K562 (cell line): ENCODE data around the gene IFITM2. TPM values are rescaled to one million over a fixed set of nuclear protein-coding genes. Genes with fewer than 3 reads are reported as not detected.

Experiments
- ARID2 ChIP-seq: fragments of 450-650 bp; IDR thresholded peaks from 2 replicates; pipeline ENCODE4 v1.6.1; 2017; ENCODE audit warnings: antibody characterized with exemption, mild to moderate bottlenecking
- ARID4B ChIP-seq: sonication (generic); formaldehyde crosslinking; IDR thresholded peaks from 2 replicates; pipeline ENCODE4 v1.8.0; 2022; ENCODE audit warnings: mild to moderate bottlenecking, missing genetic modification reagents
- BMI1 ChIP-seq: fragments of 150-350 bp; IDR thresholded peaks from 2 replicates; pipeline ENCODE4 v1.6.1; 2014; ENCODE audit warnings: low read length
- E2F3 ChIP-seq: fragments of 250-450 bp; sonication (Bioruptor Pico); IDR thresholded peaks from 2 replicates; pipeline ENCODE4 v1.4.0; 2020; ENCODE audit warnings: mild to moderate bottlenecking
- GTF2F1 ChIP-seq: IDR thresholded peaks from 2 replicates; pipeline ENCODE4 v1.6.1; 2011; ENCODE audit warnings: low read depth, low read length, improper control_type of control experiment
- KDM5B ChIP-seq: fragments of 200-600 bp; sonication (generic); IDR thresholded peaks from 2 replicates; pipeline ENCODE4 v1.6.1; 2012; ENCODE audit warnings: low read depth, mild to moderate bottlenecking, moderate library complexity, low read length, control low read depth, inconsistent platforms; ENCODE audit not compliant: insufficient replicate concordance
- MTF1 ChIP-seq: fragments of 250-450 bp; sonication (Bioruptor Pico); IDR thresholded peaks from 2 replicates; pipeline ENCODE4 v1.9.0; 2021; ENCODE audit warnings: moderate library complexity, mild to moderate bottlenecking, inconsistent platforms, borderline replicate concordance
- NONO ChIP-seq, 2 experiments: fragments of 200-400 bp in 1 of 2; fragments of 450-650 bp in 1 of 2; formaldehyde crosslinking in 1 of 2; IDR thresholded peaks; 2 replicates each; pipeline ENCODE4 v1.6.1; 2017; ENCODE audit warnings: low read depth in 2 of 2, mild to moderate bottlenecking in 2 of 2, moderate library complexity in 2 of 2, low read length in 1 of 2
- PBX2 ChIP-seq, 2 experiments: IDR thresholded peaks in 1 of 2; conservative IDR thresholded peaks in 1 of 2; 2 replicates each; pipeline ENCODE4 v1.6.1; 2016; ENCODE audit warnings: low read depth in 2 of 2, mild to moderate bottlenecking in 1 of 2, missing compliant biosample characterization in 1 of 2, missing genetic modification characterization in 1 of 2, moderate library complexity in 1 of 2
- POLR2AphosphoS5 ChIP-seq: IDR thresholded peaks from 2 replicates; pipeline ENCODE4 v1.6.1; 2011; ENCODE audit warnings: mild to moderate bottlenecking, low read depth, low read length, moderate library complexity; ENCODE audit not compliant: control insufficient read depth, insufficient read depth
- SIN3A ChIP-seq, 2 experiments: fragments of 150-350 bp in 1 of 2; IDR thresholded peaks; 2 replicates each; pipeline ENCODE4 v1.6.1; 2011 to 2016; ENCODE audit warnings: borderline replicate concordance in 2 of 2, low read depth in 2 of 2, low read length in 2 of 2, mild to moderate bottlenecking in 2 of 2, moderate library complexity in 2 of 2; ENCODE audit not compliant: control insufficient read depth in 1 of 2
- STAG1 ChIP-seq: sonication (generic); formaldehyde crosslinking; IDR thresholded peaks from 2 replicates; pipeline ENCODE4 v1.5.0; 2020; ENCODE audit warnings: missing genetic modification reagents, borderline replicate concordance
- TFAP4 ChIP-seq: sonication (generic); formaldehyde crosslinking; IDR thresholded peaks from 2 replicates; pipeline ENCODE4 v1.8.0; 2022; ENCODE audit warnings: missing genetic modification reagents, mild to moderate bottlenecking, moderate library complexity, borderline replicate concordance
- TRIM28 ChIP-seq: fragments of 450-650 bp; IDR thresholded peaks from 2 replicates; pipeline ENCODE4 v1.6.1; 2017
- ZNF175 ChIP-seq: fragments of 200-800 bp; sonication (Bioruptor generic); IDR thresholded peaks from 2 replicates; pipeline ENCODE4 v1.6.1; 2016; ENCODE audit warnings: low read depth, mild to moderate bottlenecking, missing genetic modification characterization, missing compliant biosample characterization
- ZNF23 ChIP-seq: fragments of 250-450 bp; sonication (Bioruptor Pico); IDR thresholded peaks from 2 replicates; pipeline ENCODE4 v1.4.0; 2020; ENCODE audit warnings: mild to moderate bottlenecking
- ZNF239 ChIP-seq: fragments of 250-450 bp; sonication (Bioruptor Pico); IDR thresholded peaks from 2 replicates; pipeline ENCODE4 v1.4.0; 2020; ENCODE audit warnings: mild to moderate bottlenecking
- ZNF408 ChIP-seq: fragments of 250-450 bp; sonication (Bioruptor Pico); IDR thresholded peaks from 2 replicates; pipeline ENCODE4 v1.4.0; 2020; ENCODE audit warnings: low read depth, mild to moderate bottlenecking, moderate library complexity
- ZNF586 ChIP-seq: fragments of 450-650 bp; formaldehyde crosslinking; conservative IDR thresholded peaks from 2 replicates; pipeline ENCODE4 v1.4.0; 2020; ENCODE audit warnings: mild to moderate bottlenecking, moderate library complexity
- polyA plus RNA-seq, 8 experiments: library from polyadenylated mRNA; depleted of rRNA in 4 of 8; stranded (reverse) in 5 of 8; unstranded in 3 of 8; fragments of >200 nt; fragmentation: Nextera tagmentation in 2 of 8; fragmentation: Illumina TruSeq in 1 of 8; extraction: Ambion mirVana in 2 of 8; extraction: Trizol in 1 of 8; gene quantifications; 2 replicates each; pipeline versions ENCODE4 v1.2.1 to v1.2.3, GENCODE V29; 2011 to 2014; ENCODE audit warnings: inconsistent platforms in 1 of 8, missing spikeins in 1 of 8
- total RNA-seq, 7 experiments: library from RNA; depleted of rRNA in 6 of 7; stranded (reverse); fragments of >200 nt in 6 of 7; fragmentation: Illumina TruSeq in 2 of 7; extraction: Trizol in 2 of 7; gene quantifications; 2 replicates each; pipeline versions ENCODE4 v1.2.1 to v1.2.3, GENCODE V29; 2011 to 2021; ENCODE audit warnings: low replicate concordance in 1 of 7

IFITM2 gene
- total and polyA plus RNA-seq, 9 of the 15 experiments (the other 6 are each of a cell fraction or from before 2014, with no cell fraction given) = 52.8 to 4,872 (median 356) TPM

DNA sequence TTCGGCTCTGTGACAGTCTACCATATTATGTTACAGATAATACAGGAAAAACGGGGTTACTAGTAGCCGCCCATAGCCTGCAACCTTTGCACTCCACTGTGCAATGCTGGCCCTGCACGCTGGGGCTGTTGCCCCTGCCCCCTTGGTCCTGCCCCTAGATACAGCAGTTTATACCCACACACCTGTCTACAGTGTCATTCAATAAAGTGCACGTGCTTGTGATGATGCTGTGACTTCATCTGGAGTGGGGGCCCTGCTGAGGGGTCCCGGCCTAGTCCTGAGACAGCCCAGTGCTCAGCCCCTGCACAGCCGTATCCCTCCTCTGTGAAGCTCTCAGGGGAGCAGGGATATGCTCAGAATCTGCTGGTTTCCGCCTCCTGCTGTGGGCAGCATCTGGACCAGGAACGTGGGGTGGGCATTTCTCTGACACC lies 7.5 kb downstream of the IFITM2 start (continued):
- TF ChIP-seq ARID4B (CRISPR knock-in tag) (0 out of 2 replicates have a peak, but pooled peaks have one; percentile 39), E2F3 (CRISPR knock-in tag) (no peak), ARID2 (no peak), ZNF586 (CRISPR knock-in tag) (no peak), NONO (IDR thresholded peaks at IDR 0.05; ENCODE audit: low read depth in 2 of 2, low read length in 1 of 2) (no peak), MTF1 (CRISPR knock-in tag) (no peak), ZNF175 (CRISPR knock-in tag) (no peak), SIN3A (IDR thresholded peaks at IDR 0.05; ENCODE audit: borderline replicate concordance in 2 of 2, control insufficient read depth in 1 of 2, low read depth in 2 of 2, low read length in 2 of 2) (0 out of 4 replicates have a peak, but pooled peaks of 1 of the 2 experiments have one; percentile 0), PBX2 (CRISPR knock-in tag; IDR thresholded peaks at IDR 0.05; ENCODE audit: low read depth) (no peak), PBX2 (tag; conservative IDR thresholded peaks at IDR 0.05; ENCODE audit: low read depth) (no peak), BMI1 (no peak), ZNF239 (CRISPR knock-in tag) (no peak), TRIM28 (no peak), STAG1 (CRISPR knock-in tag) (no peak), TFAP4 (CRISPR knock-in tag) (0 out of 2 replicates have a peak, but pooled peaks have one; percentile 38), ZNF23 (no peak), POLR2AphosphoS5 (0 out of 2 replicates have a peak, but pooled peaks have one; percentile 17), GTF2F1 (no peak), KDM5B (peak; percentile 51), ZNF408 (CRISPR knock-in tag) (no peak)
